Keratinocyte (primary cell): Measurements from ENCODE around the gene TYW1.

Experiments used
- EZH2 ChIP-seq: IDR thresholded peaks from one replicate; pipeline ENCODE4 v1.6.1; 2012; ENCODE audit warnings: inconsistent platforms, mild to moderate bottlenecking, low read length, moderate library complexity
- TF ChIP-seq, protein P1 (sequence below), 3 experiments: IDR thresholded peaks in 1 of 3; conservative IDR thresholded peaks in 1 of 3; optimal IDR thresholded peaks in 1 of 3; 2 replicates in 2 of 3; 3 replicates in 1 of 3; pipeline versions ENCODE3 to v1.5.1; 2011; ENCODE audit warnings: low read length in 3 of 3, mild to moderate bottlenecking in 3 of 3, moderate library complexity in 2 of 3, control low read depth in 1 of 3, inconsistent platforms in 1 of 3; ENCODE audit not compliant: insufficient read depth in 2 of 3; ENCODE audit errors: extremely low read depth in 1 of 3

GRCh38 chr7:66974986-66975590, 21.5 kb upstream of the TYW1 start:
- TF ChIP-seq, protein P1, sequence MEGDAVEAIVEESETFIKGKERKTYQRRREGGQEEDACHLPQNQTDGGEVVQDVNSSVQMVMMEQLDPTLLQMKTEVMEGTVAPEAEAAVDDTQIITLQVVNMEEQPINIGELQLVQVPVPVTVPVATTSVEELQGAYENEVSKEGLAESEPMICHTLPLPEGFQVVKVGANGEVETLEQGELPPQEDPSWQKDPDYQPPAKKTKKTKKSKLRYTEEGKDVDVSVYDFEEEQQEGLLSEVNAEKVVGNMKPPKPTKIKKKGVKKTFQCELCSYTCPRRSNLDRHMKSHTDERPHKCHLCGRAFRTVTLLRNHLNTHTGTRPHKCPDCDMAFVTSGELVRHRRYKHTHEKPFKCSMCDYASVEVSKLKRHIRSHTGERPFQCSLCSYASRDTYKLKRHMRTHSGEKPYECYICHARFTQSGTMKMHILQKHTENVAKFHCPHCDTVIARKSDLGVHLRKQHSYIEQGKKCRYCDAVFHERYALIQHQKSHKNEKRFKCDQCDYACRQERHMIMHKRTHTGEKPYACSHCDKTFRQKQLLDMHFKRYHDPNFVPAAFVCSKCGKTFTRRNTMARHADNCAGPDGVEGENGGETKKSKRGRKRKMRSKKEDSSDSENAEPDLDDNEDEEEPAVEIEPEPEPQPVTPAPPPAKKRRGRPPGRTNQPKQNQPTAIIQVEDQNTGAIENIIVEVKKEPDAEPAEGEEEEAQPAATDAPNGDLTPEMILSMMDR (optimal IDR thresholded peaks at IDR 0.05 in 1 of 3, IDR thresholded peaks at IDR 0.05 in 1 of 3, conservative IDR thresholded peaks at IDR 0.05 in 1 of 3; ENCODE audit: extremely low read depth in 1 of 3, insufficient read depth in 2 of 3, low read length in 3 of 3) = no peak
- TF ChIP-seq EZH2 = no peak
